ENCODE results near the gene RPUSD3. TPM values are rescaled to one million over a fixed set of nuclear protein-coding genes. Genes with fewer than 3 reads are reported as not detected.

The RPUSD3 gene
- total RNA-seq, 1 donor from 2014 or later: 48.4 TPM

- H3K27me3 Mint-ChIP-seq (ENCODE audit: low read depth): no peaks in the 10 kb centered on the region
These were observed 27.8 kb downstream of the RPUSD3 start for GRCh38 chr3:9815986-9816385.

GRCh38 chr3:9812870-9813483 is 30.8 kb downstream of the RPUSD3 start:
- Mint-ChIP-seq H3K9me3 (no peaks in the 10 kb centered on the region), H3K4me3 (no peak overlapping the region), H3K27ac (no peak overlapping the region), H3K36me3 (peaks cover 5% of the 10 kb centered on the region), H3K27me3 (ENCODE audit: low read depth) (no peaks in the 10 kb centered on the region), H3K4me1 (peaks cover 22% of the 10 kb centered on the region)
- no peak for TF ChIP-seq CTCF (IDR thresholded peaks at IDR 0.05; ENCODE audit: unreplicated experiment)
- DNase-seq (ENCODE audit: low spot score in 2 of 2, unreplicated experiment in 2 of 2): no peak

More at GRCh38 chr3:9815986-9816385, 27.8 kb downstream of the RPUSD3 start:
- Mint-ChIP-seq H3K36me3 (peaks cover 12% of the 10 kb centered on the region), H3K4me1 (peaks cover 8% of the 10 kb centered on the region), H3K27ac (no peak overlapping the region), H3K9me3 (no peaks in the 10 kb centered on the region), H3K4me3 (no peak overlapping the region)
- no peak for TF ChIP-seq CTCF (IDR thresholded peaks at IDR 0.05; ENCODE audit: unreplicated experiment)
- DNase-seq (ENCODE audit: low spot score in 2 of 2, unreplicated experiment in 2 of 2): no peak

GRCh38 chr3:9810846-9811245 is 33.0 kb downstream of the RPUSD3 start:
- Mint-ChIP-seq H3K27ac (peak overlapping the region; percentile 76), H3K9me3 (no peaks in the 10 kb centered on the region), H3K4me1 (peaks cover 22% of the 10 kb centered on the region), H3K36me3 (peaks cover 5% of the 10 kb centered on the region), H3K27me3 (ENCODE audit: low read depth) (no peaks in the 10 kb centered on the region), H3K4me3 (peak overlapping the region; percentile 79)
- TF ChIP-seq CTCF (IDR thresholded peaks at IDR 0.05; ENCODE audit: unreplicated experiment): no peak
- DNase-seq (ENCODE audit: low spot score in 2 of 2, unreplicated experiment in 2 of 2): no peak

GRCh38 chr3:9810433-9810770 is 33.4 kb downstream of the RPUSD3 start:
- no peak for DNase-seq (ENCODE audit: low spot score in 2 of 2, unreplicated experiment in 2 of 2)

GRCh38 chr3:9809615-9810432 is 34.0 kb downstream of the RPUSD3 start, which contains the start of gene TTLL3:
TSS of gene TTLL3 (plus strand) at chr3:9810262. CDS start at chr3:9810662, 400 bp downstream.
- DNase-seq (ENCODE audit: low spot score in 2 of 2, unreplicated experiment in 2 of 2): peak; percentile 42 to 73
- TF ChIP-seq CTCF (IDR thresholded peaks at IDR 0.05; ENCODE audit: unreplicated experiment): no peak
- Mint-ChIP-seq H3K9me3 (no peaks in the 10 kb centered on the region), H3K27me3 (ENCODE audit: low read depth) (no peaks in the 10 kb centered on the region), H3K27ac (peak within 1 kb of the TSS; percentile 98), H3K4me3 (peak within 1 kb of the TSS; percentile 79), H3K4me1 (peaks cover 22% of the 10 kb centered on the region), H3K36me3 (peaks cover 5% of the 10 kb centered on the region)

More at GRCh38 chr3:9810433-9810770, 33.4 kb downstream of the RPUSD3 start:
- peaks cover 5% of the 10 kb centered on the region for H3K36me3 Mint-ChIP-seq
- no peaks in the 10 kb centered on the region for H3K27me3 Mint-ChIP-seq (ENCODE audit: low read depth)
- no peaks in the 10 kb centered on the region for H3K9me3 Mint-ChIP-seq
- peak overlapping the region; percentile 79 for H3K4me3 Mint-ChIP-seq
- H3K27ac Mint-ChIP-seq: peak overlapping the region; percentile 76
- no peak for TF ChIP-seq CTCF (IDR thresholded peaks at IDR 0.05; ENCODE audit: unreplicated experiment)
- H3K4me1 Mint-ChIP-seq: peaks cover 22% of the 10 kb centered on the region
